Stimulated activated CD4-positive, alpha-beta T cell treated with anti-CD3 and anti-CD28 coated beads, Interleukin-12 subunit alpha, Interleukin-12 subunit beta, amount 100 ng/mL, for 4 hours (primary cell): Measurements from ENCODE around the gene ABCA9.
"Not testable (repeated sequence)": the region's sequence is repeated elsewhere in the genome, so short reads cannot be mapped to it uniquely, and the experiment has no call there.

Experiments
- DNase-seq: peaks from one replicate; pipeline ENCODE4 v3.0.0-alpha.2; 2020

ABCA9 gene

DNA sequence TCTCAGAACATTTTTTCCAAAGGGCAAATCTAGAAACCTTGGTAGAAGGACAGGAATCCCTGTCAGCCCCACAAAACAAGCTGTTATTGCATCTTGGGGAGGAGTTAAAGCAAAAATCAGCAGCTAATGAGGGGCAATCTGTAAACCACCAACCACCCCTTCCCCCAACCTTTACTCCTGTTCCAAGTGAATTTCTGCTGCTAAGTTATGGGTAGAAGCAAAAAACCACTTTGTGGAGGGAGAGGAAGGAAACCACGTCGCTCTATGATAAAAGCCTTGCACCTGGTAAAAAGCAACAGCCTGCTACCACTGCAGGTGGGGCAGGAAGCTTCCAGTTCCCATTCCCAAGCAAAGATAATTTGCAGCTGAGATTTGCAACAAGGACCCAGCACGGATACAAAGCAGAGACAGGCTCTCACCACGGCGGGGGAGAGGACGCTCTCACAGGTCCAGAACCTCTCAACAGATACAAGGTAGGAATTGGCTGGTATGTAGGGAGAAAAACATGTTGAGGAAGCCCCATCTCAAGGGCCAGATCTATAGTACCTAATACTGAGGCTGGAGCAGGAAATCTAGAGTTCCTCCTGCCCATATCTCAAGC is 116.2 kb downstream of the ABCA9 start:
- no peak for DNase-seq

DNA sequence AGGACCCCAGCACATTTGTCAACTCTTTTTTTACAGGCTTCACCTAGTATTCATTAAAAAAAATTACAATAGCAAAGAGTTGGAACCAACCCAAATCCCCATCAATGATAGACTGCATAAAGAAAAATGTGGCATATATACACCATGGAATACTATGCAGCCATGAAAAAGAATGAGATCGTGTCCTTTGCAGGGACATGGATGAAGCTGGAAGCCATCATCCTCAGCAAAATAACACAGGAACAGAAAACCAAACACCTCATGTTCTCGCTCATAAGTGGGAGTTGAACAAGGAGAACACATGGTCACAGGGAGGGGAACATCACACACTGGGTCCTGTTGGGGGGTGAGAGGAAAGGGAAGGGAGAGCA is 116.9 kb downstream of the ABCA9 start:
- not testable (repeated sequence) for DNase-seq

DNA sequence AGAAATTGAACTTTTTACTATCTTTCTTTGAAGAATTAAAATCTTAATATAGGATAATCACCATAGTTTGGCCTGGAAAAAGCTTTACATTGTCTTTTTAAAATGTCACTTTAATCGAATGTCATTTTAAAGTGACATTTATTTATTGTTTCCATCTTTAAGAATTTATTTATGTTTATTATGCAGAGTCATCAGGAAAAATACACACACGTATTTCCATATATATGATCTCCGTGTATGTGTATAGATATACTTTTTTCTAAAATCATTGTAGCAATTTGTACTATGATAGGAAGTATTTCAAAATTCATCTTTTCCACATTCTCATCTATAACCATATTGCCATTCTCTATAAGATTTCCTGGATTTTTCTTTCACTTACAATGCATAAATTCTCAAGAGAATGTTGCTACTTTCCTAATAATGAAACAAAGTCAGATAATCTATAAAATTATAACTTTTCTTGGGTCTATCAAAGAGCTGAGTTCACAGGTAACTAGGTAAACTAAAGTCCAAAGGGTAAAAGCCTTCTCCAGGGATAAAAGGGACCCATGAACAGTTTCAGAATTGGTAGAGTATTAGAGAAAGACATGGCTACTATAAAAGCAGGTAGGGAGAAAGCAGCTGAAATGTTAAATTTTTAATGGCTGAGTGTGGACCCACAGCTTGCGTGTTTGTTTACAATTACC is 117.5 kb downstream of the ABCA9 start:
- DNase-seq, result no peak

DNA sequence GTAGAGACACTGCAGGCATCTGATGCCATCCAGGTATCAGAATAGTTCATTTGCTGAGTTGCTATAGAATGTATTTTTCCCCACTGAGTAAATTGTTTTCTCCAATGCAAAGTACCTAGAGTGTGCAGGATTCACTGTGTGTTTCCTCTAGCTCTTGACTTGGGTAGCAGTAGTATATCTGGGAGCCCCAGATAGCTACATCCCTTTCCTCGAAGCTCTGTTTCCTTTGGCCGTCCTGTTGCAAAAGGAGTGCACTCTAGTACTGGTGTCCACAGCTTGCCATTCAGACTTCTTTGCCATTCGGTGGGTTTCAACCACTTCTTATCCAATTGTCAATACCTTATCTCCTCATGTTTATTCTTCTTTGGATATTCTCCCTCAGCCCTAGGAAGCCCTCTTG is 118.3 kb downstream of the ABCA9 start:
- no peak for DNase-seq

DNA sequence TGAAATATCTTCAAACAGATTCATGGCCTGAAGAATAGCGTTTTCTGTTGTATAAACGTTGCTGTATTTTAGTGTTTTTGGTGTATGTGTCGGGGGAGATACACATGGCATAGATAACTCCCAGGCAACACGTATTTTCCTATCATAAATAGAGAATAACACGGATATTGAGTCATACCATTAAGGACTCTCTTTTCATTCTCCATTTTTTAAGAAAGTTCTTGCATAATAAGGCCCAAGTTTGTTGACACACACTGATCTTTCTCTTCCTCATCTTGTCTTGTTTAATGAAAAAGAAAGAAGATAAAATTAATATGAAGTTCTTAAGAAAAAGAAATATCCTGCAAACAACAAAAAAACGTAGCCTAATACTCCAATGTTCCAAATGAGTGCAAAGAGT is 119.0 kb downstream of the ABCA9 start:
- DNase-seq, result no peak

DNA sequence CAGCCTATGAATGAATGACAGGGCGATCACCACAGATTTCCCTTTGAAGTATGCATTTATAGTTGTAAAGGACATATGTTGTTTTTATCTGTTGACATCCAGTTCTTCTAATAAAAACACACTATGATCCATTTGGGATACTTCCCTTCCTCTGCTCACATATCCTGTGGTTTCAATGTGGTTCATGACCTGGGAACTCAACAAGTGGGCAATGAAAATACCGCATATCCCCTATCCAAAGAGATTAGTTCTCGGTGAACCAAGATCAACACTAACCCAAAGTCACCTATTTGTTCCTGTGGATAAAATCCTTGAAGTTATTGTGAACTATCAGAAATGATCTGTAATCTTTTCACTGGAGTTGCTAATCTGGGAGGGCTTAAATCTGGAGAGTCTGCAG is 121.5 kb downstream of the ABCA9 start:
- DNase-seq, result no peak

DNA sequence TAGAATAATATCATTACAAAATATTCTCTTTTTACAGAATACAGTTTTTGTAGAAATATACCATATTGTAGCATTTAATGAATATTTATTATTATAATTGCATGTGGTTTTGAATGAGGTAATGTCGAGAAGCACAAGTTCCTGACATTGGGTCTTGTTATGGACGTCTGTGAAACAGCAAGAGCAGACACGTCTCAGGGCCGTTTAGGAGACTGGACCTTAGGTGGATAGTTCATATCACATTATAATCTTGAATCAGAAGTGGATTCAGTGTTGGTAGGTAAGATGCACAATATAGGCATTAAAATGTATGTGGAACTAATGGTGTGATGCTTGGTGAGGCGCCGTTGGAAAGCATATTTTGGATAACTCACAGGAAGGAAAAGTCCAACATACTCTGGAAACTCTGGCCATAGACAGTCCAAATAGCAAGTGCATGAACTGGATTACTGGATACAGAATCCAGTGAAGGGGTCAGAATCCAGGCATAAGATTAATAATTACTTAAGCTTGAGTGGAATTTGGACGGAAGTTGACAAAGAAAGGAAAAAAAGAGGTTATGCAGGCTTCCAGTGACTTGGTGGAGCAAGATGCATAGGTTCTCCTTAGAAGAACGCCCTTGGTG is 122.7 kb downstream of the ABCA9 start:
- no peak for DNase-seq

DNA sequence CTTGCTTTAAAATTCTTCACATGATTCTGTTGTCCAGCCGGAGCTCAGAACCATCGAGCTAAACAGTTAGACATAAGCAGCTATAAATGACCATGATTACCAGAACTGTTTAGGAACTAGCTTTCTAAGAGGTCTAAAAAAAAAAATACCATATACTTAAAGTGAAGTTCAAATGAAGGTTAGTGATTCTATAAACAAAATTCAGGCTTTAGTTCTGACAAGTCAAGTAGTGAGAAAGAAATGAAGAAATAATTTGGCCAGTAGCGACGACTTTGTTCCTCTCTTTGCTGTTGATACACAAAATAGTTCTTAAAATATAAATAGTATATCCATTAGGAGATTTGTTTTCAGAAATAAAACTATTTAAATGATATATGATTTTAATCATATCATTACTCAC is 133.2 kb downstream of the ABCA9 start:
- no peak for DNase-seq

DNA sequence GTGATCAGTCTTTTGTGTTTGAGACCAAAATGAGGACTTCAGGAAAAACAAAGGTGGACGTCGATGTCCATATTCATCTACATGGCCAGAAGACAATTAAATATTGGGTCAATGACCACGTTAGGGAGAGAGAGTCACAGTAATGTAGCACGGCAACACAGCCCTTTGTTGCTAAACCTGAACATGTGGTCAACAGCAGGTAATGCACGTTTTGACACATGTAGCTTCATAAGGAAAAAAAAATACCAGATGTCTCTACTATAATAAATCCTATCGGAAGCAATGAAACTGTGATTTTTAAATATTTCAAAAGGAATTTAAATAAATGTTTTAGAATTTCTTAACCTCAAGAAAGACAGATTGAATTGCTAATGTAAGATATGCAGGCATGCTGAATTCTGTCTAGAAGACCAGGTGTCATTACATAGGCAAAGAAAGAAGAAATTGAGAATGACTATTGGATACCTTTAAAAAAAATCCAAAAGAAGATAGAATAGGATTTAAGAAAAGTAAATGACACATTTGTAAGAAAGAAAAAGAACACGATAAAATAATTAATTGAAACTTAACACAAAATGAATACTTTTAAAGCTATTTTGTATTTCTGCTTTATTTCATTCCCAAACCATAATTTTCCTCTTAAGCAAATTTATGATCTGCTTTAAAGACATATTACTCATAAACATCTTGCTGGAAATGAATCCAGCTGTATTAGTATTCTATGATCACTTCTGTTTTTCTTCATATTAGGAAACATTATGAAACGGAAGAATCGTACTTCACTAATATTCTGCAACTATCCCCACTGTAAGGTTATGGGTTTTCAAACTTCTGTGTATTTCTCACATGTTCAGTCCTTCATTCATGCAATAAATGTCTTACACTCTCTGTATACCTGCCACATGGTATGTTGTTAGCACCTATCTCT is 135.7 kb downstream of the ABCA9 start:
- DNase-seq, result no peak
